Mesendoderm (in vitro differentiated cells): ENCODE data around the gene SMTNL2.
A peak's percentile ranks its signal among the peaks of the same experiment; 100 is the strongest.

Experiments
- DNase-seq: peaks from one replicate; pipeline ENCODE4 v3.0.0; 2013
- H2AK5ac ChIP-seq: 2 replicates; pipeline ENCODE4 v1.6.1; 2013; ENCODE audit warnings: low read length, inconsistent platforms
- H2BK120ac ChIP-seq: 2 replicates; pipeline ENCODE4 v1.6.1; 2013; ENCODE audit warnings: low read depth, mild to moderate bottlenecking, low read length, moderate library complexity, mixed read lengths
- H2BK15ac ChIP-seq: replicated peaks from 2 replicates; pipeline ENCODE4 v1.6.1; 2013; ENCODE audit warnings: low read depth, mild to moderate bottlenecking, moderate library complexity
- H2BK5ac ChIP-seq: 2 replicates; pipeline ENCODE4 v1.6.1; 2013; ENCODE audit warnings: low read length, inconsistent platforms
- H3K18ac ChIP-seq: 2 replicates; pipeline ENCODE4 v1.6.1; 2013; ENCODE audit warnings: mild to moderate bottlenecking, low read length, mixed read lengths
- H3K23ac ChIP-seq: one replicate; pipeline ENCODE4 v1.6.1; 2013; ENCODE audit warnings: low read length
- H3K27ac ChIP-seq: 2 replicates; pipeline ENCODE4 v1.5.1; 2013; ENCODE audit warnings: low read depth, mild to moderate bottlenecking, inconsistent platforms, low read length, moderate library complexity
- H3K27me3 ChIP-seq: 2 replicates; pipeline ENCODE4 v1.6.1; 2013; ENCODE audit warnings: low read length, control low read depth, mild to moderate bottlenecking, inconsistent platforms; ENCODE audit not compliant: insufficient read depth, poor library complexity
- H3K36me3 ChIP-seq: 2 replicates; pipeline ENCODE4 v1.6.1; 2013; ENCODE audit warnings: low read length, inconsistent platforms; ENCODE audit not compliant: control insufficient read depth, insufficient read depth
- H3K4ac ChIP-seq: one replicate; pipeline ENCODE4 v1.6.1; 2013; ENCODE audit warnings: low read depth, mild to moderate bottlenecking, low read length, moderate library complexity
- H3K4me1 ChIP-seq: 2 replicates; pipeline ENCODE4 v1.6.1; 2013; ENCODE audit warnings: low read depth, low read length, inconsistent platforms; ENCODE audit not compliant: control insufficient read depth
- H3K4me2 ChIP-seq: 2 replicates; pipeline ENCODE4 v1.6.1; 2013; ENCODE audit warnings: low read length
- H3K4me3 ChIP-seq: 2 replicates; pipeline ENCODE4 v1.5.1; 2013; ENCODE audit warnings: mild to moderate bottlenecking, low read length
- H3K56ac ChIP-seq: one replicate; pipeline ENCODE4 v1.6.1; 2013; ENCODE audit warnings: low read length
- H3K79me1 ChIP-seq: 2 replicates; pipeline ENCODE4 v1.6.1; 2013; ENCODE audit warnings: low read length, inconsistent platforms
- H3K79me2 ChIP-seq: 2 replicates; pipeline ENCODE4 v1.6.1; 2013; ENCODE audit warnings: mild to moderate bottlenecking, low read length; ENCODE audit not compliant: control insufficient read depth, insufficient read depth
- H3K9ac ChIP-seq: 2 replicates; pipeline ENCODE4 v1.6.1; 2013; ENCODE audit warnings: low read length, inconsistent platforms
- H4K5ac ChIP-seq: one replicate; pipeline ENCODE4 v1.6.1; 2013; ENCODE audit warnings: low read length
- H4K8ac ChIP-seq: one replicate; pipeline ENCODE4 v1.6.1; 2013; ENCODE audit warnings: low read depth, mild to moderate bottlenecking, control low read depth, low read length, moderate library complexity
- WGBS: extraction: QIAGEN DNeasy Blood & Tissue Kit; methylation state at CpG from one replicate; pipeline ENCODE4 v1.1.7; 2013; ENCODE audit warnings: low lambda C conversion rate, missing lambda C conversion rate; ENCODE audit not compliant: insufficient coverage; ENCODE audit errors: extremely low coverage; 5-methylcytosine and 5-hydroxymethylcytosine counted together

The SMTNL2 gene

GRCh38 chr17:4548721-4549531, 35.4 kb upstream of the SMTNL2 start:
- no peak overlapping the region for H3K27ac ChIP-seq
- no CpG with 5 or more reads among the region's 24 CpGs for whole genome bisulfite sequencing
- H3K18ac ChIP-seq = no peak overlapping the region
- H4K8ac ChIP-seq = no peak overlapping the region
- no peak overlapping the region for H2BK15ac ChIP-seq
- no peak overlapping the region for H3K23ac ChIP-seq
- peaks cover 17% of the 10 kb centered on the region for H3K79me1 ChIP-seq
- peaks cover 11% of the 10 kb centered on the region for H3K79me2 ChIP-seq
- H2AK5ac ChIP-seq = no peak overlapping the region
- H3K27me3 ChIP-seq = no peaks in the 10 kb centered on the region
- H3K4me1 ChIP-seq = no peaks in the 10 kb centered on the region
- no peak overlapping the region for H4K5ac ChIP-seq
- H3K9ac ChIP-seq = no peak overlapping the region
- H3K36me3 ChIP-seq = peaks cover 34% of the 10 kb centered on the region
- no peak overlapping the region for H3K4me2 ChIP-seq
- H3K4me3 ChIP-seq = no peak overlapping the region
- DNase-seq = peak; percentile 70
- H3K56ac ChIP-seq = no peak overlapping the region
- H2BK120ac ChIP-seq = no peak overlapping the region
- H2BK5ac ChIP-seq = no peak overlapping the region
- H3K4ac ChIP-seq = no peak overlapping the region

- Histone ChIP-seq H3K4ac (no peak overlapping the region), H3K4me3 (no peak overlapping the region), H3K27me3 (no peaks in the 10 kb centered on the region), H2BK5ac (no peak overlapping the region), H3K56ac (no peak overlapping the region), H3K4me1 (no peaks in the 10 kb centered on the region), H2BK120ac (no peak overlapping the region), H2AK5ac (no peak overlapping the region), H3K79me1 (peaks cover 20% of the 10 kb centered on the region), H4K5ac (no peak overlapping the region), H3K18ac (no peak overlapping the region), H3K79me2 (peaks cover 21% of the 10 kb centered on the region), H3K4me2 (no peak overlapping the region), H3K23ac (no peak overlapping the region), H2BK15ac (no peak overlapping the region), H4K8ac (no peak overlapping the region), H3K9ac (no peak overlapping the region), H3K27ac (no peak overlapping the region), H3K36me3 (peaks cover 33% of the 10 kb centered on the region)
- no CpG with 5 or more reads among the region's 25 CpGs for WGBS
- no peak for DNase-seq
Observed at GRCh38 chr17:4549781-4550533, 34.4 kb upstream of the SMTNL2 start.

DNA sequence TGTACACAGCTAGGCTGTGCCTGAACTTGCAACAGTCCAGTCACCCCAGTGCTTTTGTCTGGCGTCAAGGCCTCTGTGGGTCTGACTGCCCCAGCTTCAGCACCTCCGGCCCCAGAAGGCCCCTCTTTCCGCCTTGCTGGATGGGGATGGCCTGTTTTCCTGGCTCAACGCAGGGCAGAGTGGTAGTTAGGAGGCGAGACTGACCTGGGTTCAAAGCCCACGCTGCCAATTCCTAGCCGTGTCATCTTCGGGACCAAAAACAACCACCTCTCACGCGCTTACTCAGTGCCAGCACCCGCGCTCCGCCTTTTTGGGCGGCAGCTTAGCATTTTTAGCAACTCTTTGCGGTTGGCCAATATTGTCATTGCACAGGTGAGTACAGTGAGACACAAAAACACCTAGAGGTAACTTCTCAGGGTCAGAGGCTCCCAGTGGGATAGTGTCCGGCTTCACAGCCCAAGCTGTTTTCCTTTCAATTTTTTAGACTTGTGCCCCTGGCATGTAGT, 33.7 kb upstream of the SMTNL2 start:
- no peaks in the 10 kb centered on the region for H3K27me3 ChIP-seq
- no peak overlapping the region for H3K27ac ChIP-seq
- H2AK5ac ChIP-seq = no peak overlapping the region
- H4K8ac ChIP-seq = no peak overlapping the region
- H3K18ac ChIP-seq = no peak overlapping the region
- H3K4me2 ChIP-seq = no peak overlapping the region
- H2BK5ac ChIP-seq = no peak overlapping the region
- no peak overlapping the region for H3K9ac ChIP-seq
- no CpG with 5 or more reads among the region's 16 CpGs for WGBS
- no peak overlapping the region for H2BK15ac ChIP-seq
- peaks cover 31% of the 10 kb centered on the region for H3K36me3 ChIP-seq
- DNase-seq = no peak
- H3K4me3 ChIP-seq = no peak overlapping the region
- no peak overlapping the region for H4K5ac ChIP-seq
- H3K56ac ChIP-seq = no peak overlapping the region
- peaks cover 20% of the 10 kb centered on the region for H3K79me1 ChIP-seq
- no peaks in the 10 kb centered on the region for H3K4me1 ChIP-seq
- H3K23ac ChIP-seq = no peak overlapping the region
- H3K79me2 ChIP-seq = peaks cover 23% of the 10 kb centered on the region
- H3K4ac ChIP-seq = no peak overlapping the region
- no peak overlapping the region for H2BK120ac ChIP-seq

GRCh38 chr17:4551141-4551540, 33.2 kb upstream of the SMTNL2 start:
- no peak overlapping the region for H2BK15ac ChIP-seq
- H3K4ac ChIP-seq = no peak overlapping the region
- H3K4me2 ChIP-seq = no peak overlapping the region
- DNase-seq = peak; percentile 60
- H3K27me3 ChIP-seq = no peaks in the 10 kb centered on the region
- no peak overlapping the region for H4K8ac ChIP-seq
- peaks cover 31% of the 10 kb centered on the region for H3K36me3 ChIP-seq
- H3K56ac ChIP-seq = no peak overlapping the region
- peaks cover 20% of the 10 kb centered on the region for H3K79me1 ChIP-seq
- no peak overlapping the region for H3K9ac ChIP-seq
- no peak overlapping the region for H3K23ac ChIP-seq
- H3K4me1 ChIP-seq = peaks cover 3% of the 10 kb centered on the region
- H3K18ac ChIP-seq = no peak overlapping the region
- H2AK5ac ChIP-seq = no peak overlapping the region
- peaks cover 23% of the 10 kb centered on the region for H3K79me2 ChIP-seq
- H2BK5ac ChIP-seq = no peak overlapping the region
- H4K5ac ChIP-seq = no peak overlapping the region
- no CpG with 5 or more reads among the region's 8 CpGs for WGBS
- no peak overlapping the region for H3K27ac ChIP-seq
- H3K4me3 ChIP-seq = no peak overlapping the region
- no peak overlapping the region for H2BK120ac ChIP-seq

- Histone ChIP-seq H3K4me3 (no peak overlapping the region), H3K56ac (no peak overlapping the region), H3K79me2 (peaks cover 23% of the 10 kb centered on the region), H2AK5ac (no peak overlapping the region), H3K4ac (no peak overlapping the region), H3K4me2 (no peak overlapping the region), H3K18ac (no peak overlapping the region), H2BK15ac (no peak overlapping the region), H3K9ac (no peak overlapping the region), H2BK5ac (no peak overlapping the region), H3K79me1 (peaks cover 20% of the 10 kb centered on the region), H2BK120ac (no peak overlapping the region), H3K4me1 (peaks cover 3% of the 10 kb centered on the region), H4K5ac (no peak overlapping the region), H3K23ac (no peak overlapping the region), H3K36me3 (peaks cover 30% of the 10 kb centered on the region), H3K27me3 (no peaks in the 10 kb centered on the region), H3K27ac (no peak overlapping the region), H4K8ac (no peak overlapping the region)
- WGBS = no CpG with 5 or more reads among the region's 27 CpGs
- DNase-seq = no peak
Observed at GRCh38 chr17:4551796-4552525, 32.4 kb upstream of the SMTNL2 start.
